ENCODE results near the gene ACSBG1. TPM values are rescaled to one million over a fixed set of nuclear protein-coding genes. Genes with fewer than 3 reads are reported as not detected.

ACSBG1 gene
- total RNA-seq, 2 donors from 2014 or later = not detected

DNA sequence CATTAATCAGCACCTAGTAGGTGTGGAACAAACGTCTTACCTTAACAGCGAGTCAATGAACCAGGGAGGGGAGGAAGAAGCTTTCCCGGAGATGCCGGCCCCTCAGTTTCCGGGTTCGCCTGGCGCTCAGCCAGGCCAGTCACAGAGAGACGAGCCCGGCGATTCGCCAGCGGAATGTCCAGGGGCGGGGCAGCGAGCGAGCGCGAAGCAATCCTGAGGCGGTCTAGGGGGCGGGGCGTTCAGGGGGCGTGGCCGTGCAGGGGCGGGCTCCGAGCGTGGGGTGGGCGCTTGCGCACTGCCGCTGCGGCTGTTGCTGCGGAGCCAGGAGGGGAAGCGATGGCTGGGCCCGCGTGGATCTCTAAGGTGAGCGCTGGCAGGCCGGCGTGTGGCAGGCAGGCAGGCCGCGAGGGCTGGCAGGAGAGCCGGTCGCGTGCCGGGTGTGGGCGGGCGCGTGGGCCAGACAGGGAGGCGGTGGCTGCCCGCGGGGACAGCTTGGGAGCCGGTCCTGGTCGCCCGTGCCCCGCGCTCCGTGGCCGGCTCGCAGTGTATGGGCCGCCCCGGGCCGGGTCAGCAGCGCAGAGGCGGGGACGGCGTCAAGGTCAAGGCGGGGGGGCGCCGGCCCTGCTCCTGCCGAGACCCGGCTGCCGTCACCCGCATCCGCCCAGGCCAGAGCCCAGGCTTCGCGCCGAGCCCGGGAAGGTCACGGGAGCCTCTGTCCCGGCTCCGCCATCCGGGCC lies 85.1 kb downstream of the ACSBG1 start, which contains the start of gene IDH3A:
TSS of gene IDH3A (plus strand) at position 295 of the 737 bp plus-strand sequence. CDS start at position 337, 42 bp downstream.
- H3K4me3 ChIP-seq = peak within 1 kb of the TSS; percentile 86
- H3K9me3 ChIP-seq = no peaks in the 10 kb centered on the region
- no peaks in the 10 kb centered on the region for H3K36me3 ChIP-seq
- H3K27ac ChIP-seq = peak within 1 kb of the TSS; percentile 68 to 69
- H3K4me1 ChIP-seq (ENCODE audit: control insufficient read depth in 1 of 2, low read depth in 2 of 2) = peaks cover 6 to 27% of the 10 kb centered on the region in 2 donors
- ATAC-seq (ENCODE audit: insufficient number of reproducible peaks, low FRiP score, low read depth) (peak; percentile 93), DNase-seq (ENCODE audit: low spot score) (peak; percentile 96)
- TF ChIP-seq, protein P1, sequence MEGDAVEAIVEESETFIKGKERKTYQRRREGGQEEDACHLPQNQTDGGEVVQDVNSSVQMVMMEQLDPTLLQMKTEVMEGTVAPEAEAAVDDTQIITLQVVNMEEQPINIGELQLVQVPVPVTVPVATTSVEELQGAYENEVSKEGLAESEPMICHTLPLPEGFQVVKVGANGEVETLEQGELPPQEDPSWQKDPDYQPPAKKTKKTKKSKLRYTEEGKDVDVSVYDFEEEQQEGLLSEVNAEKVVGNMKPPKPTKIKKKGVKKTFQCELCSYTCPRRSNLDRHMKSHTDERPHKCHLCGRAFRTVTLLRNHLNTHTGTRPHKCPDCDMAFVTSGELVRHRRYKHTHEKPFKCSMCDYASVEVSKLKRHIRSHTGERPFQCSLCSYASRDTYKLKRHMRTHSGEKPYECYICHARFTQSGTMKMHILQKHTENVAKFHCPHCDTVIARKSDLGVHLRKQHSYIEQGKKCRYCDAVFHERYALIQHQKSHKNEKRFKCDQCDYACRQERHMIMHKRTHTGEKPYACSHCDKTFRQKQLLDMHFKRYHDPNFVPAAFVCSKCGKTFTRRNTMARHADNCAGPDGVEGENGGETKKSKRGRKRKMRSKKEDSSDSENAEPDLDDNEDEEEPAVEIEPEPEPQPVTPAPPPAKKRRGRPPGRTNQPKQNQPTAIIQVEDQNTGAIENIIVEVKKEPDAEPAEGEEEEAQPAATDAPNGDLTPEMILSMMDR (IDR thresholded peaks at IDR 0.05) = no peak
- no peaks in the 10 kb centered on the region for H3K27me3 ChIP-seq (replicated peaks; ENCODE audit: insufficient read depth)

DNA sequence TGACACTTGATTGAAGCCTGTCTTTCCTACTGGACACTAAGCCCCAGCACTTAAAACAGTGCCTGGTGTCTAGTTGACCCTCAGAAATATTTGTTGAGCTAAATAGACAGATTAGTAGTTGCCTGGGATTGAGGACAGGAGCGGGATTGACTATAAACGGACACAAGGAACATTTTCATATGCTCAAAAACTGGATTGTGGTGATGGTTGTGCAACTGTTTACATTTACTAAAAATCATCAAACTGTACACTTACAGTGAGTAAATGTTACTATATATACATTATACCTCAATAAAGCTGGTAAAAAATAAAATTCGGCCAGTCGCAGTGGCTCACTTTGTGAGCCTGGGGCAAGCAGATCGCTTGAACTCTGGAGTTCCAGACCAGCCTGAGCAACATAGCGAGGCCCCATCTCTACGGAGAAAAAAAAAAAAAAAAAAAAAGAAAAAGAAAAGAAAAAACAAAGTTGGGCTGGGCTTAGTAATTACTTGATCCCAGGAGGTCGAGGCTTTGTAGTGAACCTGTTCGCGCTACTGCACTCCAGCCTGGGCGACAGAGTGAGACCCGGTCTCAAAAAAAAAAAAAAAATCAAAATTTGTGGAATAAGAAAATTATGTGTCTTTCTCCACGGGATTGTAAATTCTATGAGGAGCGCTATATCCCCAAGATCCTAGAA lies 85.8 kb downstream of the ACSBG1 start:
- Histone ChIP-seq H3K9me3 (no peaks in the 10 kb centered on the region), H3K36me3 (no peaks in the 10 kb centered on the region), H3K27me3 (replicated peaks; ENCODE audit: insufficient read depth) (no peaks in the 10 kb centered on the region), H3K4me1 (ENCODE audit: control insufficient read depth in 1 of 2, low read depth in 2 of 2) (peaks cover 6 to 25% of the 10 kb centered on the region in 2 donors), H3K4me3 (peak overlapping the region; percentile 86), H3K27ac (peak overlapping the region; percentile 68 to 69)
- DNase-seq (ENCODE audit: low spot score) (no peak), ATAC-seq (ENCODE audit: insufficient number of reproducible peaks, low FRiP score, low read depth) (peak; percentile 29)
- TF ChIP-seq, protein P1 (IDR thresholded peaks at IDR 0.05) = no peak

DNA sequence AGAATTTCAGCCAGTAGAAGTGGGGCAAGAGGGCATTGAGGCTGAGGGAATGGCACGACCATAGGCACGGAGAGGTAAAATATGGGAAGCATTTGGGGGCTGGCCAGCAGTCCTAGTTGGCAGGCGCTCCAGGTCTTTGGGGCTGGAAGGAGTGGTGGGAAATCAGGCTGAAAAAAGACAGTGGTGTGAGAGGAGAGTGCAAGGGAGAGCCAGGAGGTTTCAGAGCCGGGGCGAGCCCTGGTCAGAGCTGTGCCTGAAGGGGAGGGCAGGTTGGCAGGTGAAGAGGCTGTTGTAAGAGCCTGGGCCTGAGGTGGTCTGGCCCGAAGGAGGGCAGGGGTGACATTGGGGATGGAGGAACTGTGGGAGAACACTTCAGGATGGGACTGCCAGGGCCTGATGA lies 86.8 kb downstream of the ACSBG1 start:
- no peaks in the 10 kb centered on the region for H3K36me3 ChIP-seq
- no peaks in the 10 kb centered on the region for H3K27me3 ChIP-seq (replicated peaks; ENCODE audit: insufficient read depth)
- H3K4me3 ChIP-seq = no peak overlapping the region
- no peaks in the 10 kb centered on the region for H3K9me3 ChIP-seq
- TF ChIP-seq, protein P1 (IDR thresholded peaks at IDR 0.05) = no peak
- peaks cover 6 to 23% of the 10 kb centered on the region in 2 donors for H3K4me1 ChIP-seq (ENCODE audit: control insufficient read depth in 1 of 2, low read depth in 2 of 2)
- no peak overlapping the region for H3K27ac ChIP-seq
- DNase-seq (ENCODE audit: low spot score) = no peak
- ATAC-seq (ENCODE audit: insufficient number of reproducible peaks, low FRiP score, low read depth) = no peak

DNA sequence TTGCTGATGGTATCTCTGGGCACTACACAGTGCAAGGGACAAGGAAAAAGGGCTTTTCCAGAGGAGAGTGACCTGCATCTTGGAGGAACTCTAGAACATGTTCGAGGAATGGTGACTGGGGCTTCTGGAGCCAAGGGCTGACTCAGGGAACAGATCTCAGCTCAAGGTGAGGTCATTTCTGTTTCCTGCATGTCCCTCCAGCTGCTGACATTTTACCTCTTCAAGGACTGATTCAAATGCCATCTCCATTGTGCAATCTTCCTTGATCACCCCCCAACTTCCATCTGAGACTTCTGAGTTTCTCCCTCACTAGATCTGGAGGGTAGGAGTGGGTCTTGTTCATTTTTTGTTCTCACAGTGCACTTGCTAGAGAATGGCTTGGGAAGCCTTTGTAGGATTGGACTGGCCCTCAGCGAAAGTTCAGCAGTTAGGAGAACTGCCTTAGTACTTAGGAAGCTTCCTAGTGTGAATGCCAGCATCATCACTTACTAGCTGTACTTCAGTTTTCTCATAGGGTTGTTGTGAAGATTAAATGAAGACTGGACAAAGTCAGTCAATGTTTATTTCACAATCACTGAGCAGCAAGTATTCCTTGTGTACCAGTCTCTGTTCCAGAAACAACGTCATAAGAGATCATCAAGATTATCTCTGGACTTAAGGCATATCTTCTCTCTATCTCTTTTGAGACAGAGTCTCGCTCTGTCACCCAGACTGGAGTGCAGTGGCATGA lies 87.8 kb downstream of the ACSBG1 start:
- Histone ChIP-seq H3K27me3 (replicated peaks; ENCODE audit: insufficient read depth) (no peaks in the 10 kb centered on the region), H3K4me1 (ENCODE audit: control insufficient read depth in 1 of 2, low read depth in 2 of 2) (peaks cover 6 to 23% of the 10 kb centered on the region in 2 donors), H3K4me3 (no peak overlapping the region), H3K27ac (no peak overlapping the region), H3K36me3 (no peaks in the 10 kb centered on the region), H3K9me3 (no peaks in the 10 kb centered on the region)
- ATAC-seq (ENCODE audit: insufficient number of reproducible peaks, low FRiP score, low read depth) (no peak), DNase-seq (ENCODE audit: low spot score) (no peak)
- TF ChIP-seq, protein P1 (IDR thresholded peaks at IDR 0.05) = no peak

DNA sequence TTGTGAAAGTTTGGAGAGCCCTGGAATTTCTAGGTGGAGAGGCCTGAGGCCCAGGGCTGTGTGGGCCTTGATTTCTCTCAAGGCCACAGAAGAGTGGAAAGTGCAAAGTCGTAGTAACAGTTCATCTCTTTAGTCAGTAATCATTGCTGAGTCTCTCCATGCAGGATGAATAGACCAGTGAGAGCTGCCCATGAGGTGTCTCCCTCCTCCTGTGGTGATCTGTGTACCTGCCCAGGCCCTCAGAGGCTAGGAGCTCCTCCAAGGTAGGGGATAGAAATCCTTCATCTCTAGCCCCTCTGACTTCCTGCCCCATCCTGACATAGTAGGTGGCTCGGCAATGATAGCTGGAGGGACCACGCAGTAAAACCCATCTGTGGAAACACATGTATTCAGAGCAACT lies 92.0 kb downstream of the ACSBG1 start:
- no peak overlapping the region for H3K4me3 ChIP-seq
- TF ChIP-seq, protein P1 (IDR thresholded peaks at IDR 0.05) = no peak
- no peaks in the 10 kb centered on the region for H3K4me1 ChIP-seq (ENCODE audit: control insufficient read depth in 1 of 2, low read depth in 2 of 2)
- ATAC-seq (ENCODE audit: insufficient number of reproducible peaks, low FRiP score, low read depth) (no peak), DNase-seq (ENCODE audit: low spot score) (no peak)
- no peak overlapping the region for H3K27ac ChIP-seq
- no peaks in the 10 kb centered on the region for H3K9me3 ChIP-seq
- H3K36me3 ChIP-seq = no peaks in the 10 kb centered on the region
- no peaks in the 10 kb centered on the region for H3K27me3 ChIP-seq (replicated peaks; ENCODE audit: insufficient read depth)

Measured in thoracic aorta (tissue), 2 donors.